HG02852 (cell line): Measurements from ENCODE around the gene MICU2.
A peak's percentile ranks its signal among the peaks of the same experiment; 100 is the strongest.

Experiments
- ATAC-seq: cut with Tn5 transposase; IDR thresholded peaks from one replicate; pipeline ENCODE4 v1.9.1; 2021; ENCODE audit warnings: mild to moderate bottlenecking, moderate library complexity; ENCODE audit not compliant: unreplicated experiment

The MICU2 gene

DNA sequence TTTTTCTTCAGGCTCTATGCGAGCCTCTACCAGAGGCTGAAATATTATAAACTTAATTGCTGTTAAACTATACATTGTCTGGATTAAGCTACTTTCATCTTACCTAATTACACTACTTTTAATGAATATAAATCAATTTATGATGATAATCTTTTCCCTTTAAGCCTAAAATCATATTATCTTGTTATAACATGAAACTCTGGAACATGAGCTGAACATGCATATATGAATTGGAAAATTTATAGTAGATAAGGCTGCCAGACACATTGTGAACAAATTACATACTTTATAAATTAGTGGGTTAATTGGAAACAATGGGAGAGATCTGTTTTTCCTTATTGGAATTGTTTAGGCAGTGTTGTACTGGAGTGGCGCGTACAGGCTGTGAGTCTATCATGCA is 99.6 kb downstream of the MICU2 start:
- no peak for ATAC-seq

DNA sequence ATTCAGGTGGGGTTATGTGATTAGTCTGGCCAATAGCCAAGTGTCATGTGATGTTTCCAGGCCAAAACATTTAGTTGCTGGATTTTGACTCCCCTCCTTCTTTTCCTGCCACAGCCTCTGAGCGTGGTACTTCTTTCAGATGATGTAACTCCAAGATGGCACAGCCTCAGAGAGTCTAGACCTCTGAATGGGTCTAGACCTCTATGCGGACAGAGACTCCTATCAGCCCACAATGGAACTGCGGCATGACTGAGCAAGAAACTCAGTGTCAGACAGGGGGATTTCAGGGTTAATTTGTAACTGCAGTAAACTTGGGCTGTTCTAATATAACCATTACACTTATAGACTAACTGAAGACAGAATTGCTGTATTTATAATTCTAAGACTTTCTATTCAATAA is 102.3 kb downstream of the MICU2 start:
- ATAC-seq, result no peak

DNA sequence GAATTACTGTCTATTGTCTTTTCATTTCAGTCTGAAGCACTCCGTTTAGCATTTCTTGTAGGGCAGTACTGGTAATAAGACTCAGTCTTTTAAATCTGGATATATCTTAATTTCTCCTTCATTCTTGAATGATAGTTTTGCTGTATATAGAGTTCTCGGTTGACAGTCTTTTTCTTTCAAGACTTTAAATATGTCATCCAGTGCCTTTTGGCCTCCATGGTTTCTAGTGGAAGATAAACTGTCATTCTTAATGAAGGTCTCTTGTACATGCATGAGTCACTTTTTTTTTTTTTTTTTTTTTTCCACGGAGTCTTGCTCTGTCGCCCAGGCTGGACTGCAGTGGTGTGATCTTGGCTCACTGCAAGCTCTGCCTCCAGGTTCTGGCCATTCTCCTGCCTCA is 117.6 kb downstream of the MICU2 start:
- ATAC-seq, result no peak

DNA sequence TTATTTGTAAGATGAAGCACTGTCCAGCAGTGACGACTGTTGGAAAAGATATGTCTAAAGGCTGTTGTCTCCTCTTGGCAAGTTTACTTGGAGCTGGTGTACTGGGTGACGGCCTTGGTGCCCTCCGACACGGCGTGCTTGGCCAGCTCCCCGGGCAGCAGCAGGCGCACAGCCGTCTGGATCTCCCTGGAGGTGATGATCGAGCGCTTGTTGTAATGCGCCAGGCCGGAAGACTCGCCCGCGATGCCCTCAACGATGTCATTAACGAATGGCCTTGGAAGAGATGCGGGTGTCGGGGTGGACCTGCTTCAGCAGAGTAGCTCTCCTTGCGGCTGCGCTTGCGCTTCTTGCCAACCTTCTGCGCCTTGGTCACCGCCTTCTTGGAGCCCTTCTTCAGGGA is 120.2 kb downstream of the MICU2 start:
- ATAC-seq, result no peak

DNA sequence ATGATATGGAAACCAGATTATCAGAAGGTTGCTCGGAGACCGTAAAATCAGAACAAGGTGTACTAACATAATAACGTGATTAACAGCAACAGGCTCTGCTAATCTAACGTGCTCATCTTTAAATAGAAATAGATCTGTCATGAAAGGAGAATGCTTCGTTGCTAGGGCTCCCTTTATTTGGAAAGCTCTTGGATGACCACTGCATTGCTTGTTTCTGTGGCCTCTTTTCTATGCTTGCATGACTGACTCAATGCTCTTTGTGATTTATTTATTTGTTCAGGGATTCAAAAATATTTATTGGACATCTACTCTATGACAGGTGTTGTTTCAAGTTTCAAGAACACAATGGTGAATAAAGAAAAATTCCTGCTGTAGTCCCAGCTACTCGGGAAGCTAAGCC is 122.6 kb downstream of the MICU2 start:
- ATAC-seq, result no peak

DNA sequence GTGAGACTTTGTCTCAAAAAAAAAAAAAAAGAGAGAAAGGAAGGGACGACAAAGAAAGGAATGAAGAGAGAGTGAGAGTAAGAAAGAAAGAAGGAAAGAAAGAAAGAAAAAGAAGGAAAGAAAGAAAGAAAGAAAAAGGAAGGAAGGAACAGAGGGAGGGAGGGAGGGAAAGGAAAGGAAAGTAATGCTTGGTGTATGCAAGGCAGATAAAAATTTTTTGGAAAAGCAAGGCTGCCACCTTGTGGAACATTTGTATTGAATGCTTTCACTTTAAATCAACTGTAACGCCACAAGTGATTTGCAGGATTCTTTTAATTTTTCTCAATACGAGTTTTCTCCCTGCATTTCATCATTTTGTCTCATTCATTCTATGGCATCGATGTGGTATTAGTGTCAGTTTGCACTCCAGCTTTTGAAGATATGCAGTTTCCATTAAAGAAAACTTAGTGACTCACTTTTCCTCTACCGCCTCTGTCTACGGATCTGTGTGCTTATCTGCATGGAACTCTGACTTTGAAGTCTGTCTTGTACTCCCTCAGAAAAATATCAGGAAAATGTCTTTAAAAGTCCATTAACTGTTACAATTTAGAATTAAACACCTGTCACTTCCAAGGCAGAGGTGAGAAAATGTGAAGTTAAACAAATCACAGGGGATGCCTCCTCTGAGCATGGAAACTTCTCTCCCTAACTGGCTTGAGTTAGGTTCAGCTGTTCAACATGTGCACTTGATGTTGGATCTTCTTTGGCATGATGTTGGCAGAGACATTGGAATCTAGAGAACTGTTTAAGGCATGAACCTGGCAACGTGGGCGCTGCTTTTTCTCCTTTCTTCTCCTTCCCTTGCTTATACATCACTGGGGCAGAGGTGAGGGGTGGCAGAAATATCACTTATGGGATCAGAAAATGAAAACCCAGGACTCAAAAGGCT is 124.8 kb downstream of the MICU2 start:
- ATAC-seq, result peak; percentile 47

DNA sequence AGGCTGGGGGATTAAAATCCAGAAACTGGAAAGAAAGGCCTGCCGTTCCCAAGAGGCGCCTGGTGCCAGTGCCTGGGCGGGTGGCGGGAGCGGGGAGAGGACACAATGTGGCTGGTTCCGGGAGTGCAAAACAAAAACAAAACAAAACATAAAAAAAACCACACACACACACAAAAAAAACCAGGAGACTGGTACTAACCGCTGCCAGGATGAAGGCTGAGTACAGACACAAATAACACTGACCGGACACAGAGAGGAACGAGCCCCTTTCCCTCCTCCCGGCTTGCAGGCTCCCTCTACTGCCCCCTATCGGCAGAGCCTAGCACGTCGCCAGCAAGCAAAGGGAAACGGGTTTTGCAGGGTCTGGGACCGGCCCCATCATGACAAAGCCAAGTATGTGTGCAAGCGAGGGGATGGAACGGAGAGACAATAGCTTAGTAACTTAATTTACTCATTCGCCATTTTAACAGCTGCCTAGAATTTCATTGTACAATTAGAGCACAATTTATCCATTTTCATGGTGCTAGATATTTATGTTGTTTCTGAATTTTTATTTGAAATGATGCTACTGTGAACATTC is 127.0 kb downstream of the MICU2 start:
- ATAC-seq, result peak; percentile 86

DNA sequence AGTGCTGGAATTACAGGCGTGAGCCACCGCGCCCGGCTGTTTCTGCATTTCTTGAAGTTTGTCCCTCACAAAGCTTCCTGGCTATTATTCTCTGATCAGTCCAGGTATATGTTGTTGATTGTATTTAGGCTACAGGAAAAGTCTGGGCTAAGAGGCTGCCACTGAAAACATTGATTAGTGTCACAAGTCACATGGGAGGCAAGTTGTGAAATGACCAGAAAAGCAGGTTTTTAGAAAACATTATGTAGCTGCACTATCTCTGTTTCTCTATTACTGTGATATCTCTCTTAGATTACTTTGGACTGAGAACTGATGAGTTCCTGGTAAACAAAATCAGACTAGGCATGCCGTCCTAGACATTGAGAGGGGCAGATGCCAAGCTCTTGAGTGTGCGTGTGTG is 128.9 kb downstream of the MICU2 start:
- no peak for ATAC-seq

DNA sequence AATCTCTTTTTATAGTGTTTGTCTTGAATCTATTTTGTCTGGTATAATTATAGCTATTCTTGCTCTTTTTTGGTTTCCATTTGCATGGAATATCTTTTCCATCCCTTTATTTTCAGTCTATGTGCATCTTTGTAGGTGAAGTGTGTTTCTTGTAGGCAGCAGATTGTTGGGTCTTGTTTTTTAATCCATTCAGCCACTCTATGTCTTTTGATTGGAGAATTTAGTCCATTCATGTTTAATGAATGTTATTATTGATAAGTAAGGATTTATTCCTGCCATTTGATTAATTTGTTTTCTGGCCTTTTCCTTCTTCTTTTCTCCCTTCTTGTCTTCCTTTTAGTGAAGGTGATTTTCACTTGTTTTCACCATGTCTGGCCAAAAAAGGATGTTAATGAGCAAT is 133.2 kb downstream of the MICU2 start:
- no peak for ATAC-seq

DNA sequence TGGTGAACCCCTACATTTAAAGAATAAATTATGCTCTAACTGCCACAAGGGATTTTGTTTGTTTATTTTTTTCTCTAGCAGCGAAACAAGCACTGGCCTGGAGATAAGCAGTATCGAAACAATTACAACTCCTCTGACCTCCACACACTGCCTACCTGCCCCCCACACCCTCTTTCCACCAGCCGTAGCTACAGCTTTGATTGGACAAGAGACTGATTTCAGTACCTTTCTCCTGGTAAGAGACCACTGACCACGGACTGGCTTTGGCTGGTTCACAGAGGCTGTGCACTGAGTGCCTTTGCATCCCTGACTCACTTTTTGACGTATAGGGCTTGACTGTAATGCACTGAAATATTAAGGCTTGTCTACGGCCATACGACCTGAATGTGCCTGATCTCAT is 137.4 kb downstream of the MICU2 start:
- ATAC-seq, result no peak

DNA sequence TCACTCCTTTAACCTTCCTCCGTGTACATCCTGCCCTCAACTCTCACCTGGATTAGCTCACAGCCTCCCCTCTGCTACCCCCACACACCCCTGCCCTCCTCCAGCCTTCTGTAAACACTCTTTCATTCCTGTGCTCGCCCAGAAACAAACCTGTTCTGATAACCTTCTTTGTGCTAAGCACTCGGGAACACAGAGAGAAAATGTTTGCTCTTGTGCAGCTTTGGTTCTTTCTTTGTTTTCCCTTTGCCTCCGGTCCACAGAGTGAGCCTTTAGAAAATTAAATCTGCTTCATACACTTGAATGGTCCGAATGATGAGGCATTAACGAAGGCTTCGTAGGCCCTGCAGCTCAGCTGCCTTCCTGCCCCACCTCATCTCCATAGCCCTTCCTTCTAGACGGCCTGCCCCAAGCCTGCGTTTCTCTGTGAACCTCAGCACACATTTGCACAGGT is 138.2 kb downstream of the MICU2 start:
- ATAC-seq, result no peak

DNA sequence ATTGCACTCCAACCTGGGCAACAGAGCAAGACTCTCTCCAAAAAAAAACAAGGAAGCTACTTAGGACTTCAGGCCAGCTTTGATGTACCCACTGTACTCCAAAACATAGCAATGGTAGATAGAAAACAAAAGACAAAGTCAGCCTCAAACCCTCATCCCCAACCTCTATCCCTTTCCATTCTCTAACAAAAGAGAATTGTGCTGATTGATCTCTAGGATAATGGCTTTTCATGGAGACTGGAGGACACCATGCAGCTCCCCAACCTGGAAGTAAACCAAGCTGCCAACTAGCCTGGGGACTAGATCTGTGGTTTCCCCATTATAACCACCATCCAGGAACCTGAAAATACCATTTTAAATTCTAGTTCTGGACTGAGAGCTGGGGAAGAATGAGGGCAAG is 140.5 kb downstream of the MICU2 start:
- ATAC-seq, result no peak

DNA sequence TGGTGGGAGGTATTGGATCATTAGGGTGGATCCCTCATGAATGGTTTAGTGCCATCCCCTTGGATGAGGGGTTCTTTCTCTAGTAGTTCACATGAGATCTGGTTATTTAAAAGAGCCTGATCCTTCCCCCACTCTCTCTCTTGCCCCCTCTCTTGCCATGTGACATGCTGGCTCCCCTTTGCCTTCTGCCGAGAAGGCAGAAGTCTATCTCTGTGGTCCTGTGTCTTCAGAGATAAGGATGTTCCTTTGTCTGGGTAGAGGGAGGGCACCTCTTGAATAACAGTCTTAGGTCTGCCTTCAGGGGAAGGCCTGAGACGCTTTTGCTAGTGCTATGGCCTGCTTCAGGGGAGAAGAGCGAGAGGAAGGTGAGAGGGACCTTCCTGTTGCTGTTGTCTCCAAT is 142.8 kb downstream of the MICU2 start:
- ATAC-seq, result no peak

DNA sequence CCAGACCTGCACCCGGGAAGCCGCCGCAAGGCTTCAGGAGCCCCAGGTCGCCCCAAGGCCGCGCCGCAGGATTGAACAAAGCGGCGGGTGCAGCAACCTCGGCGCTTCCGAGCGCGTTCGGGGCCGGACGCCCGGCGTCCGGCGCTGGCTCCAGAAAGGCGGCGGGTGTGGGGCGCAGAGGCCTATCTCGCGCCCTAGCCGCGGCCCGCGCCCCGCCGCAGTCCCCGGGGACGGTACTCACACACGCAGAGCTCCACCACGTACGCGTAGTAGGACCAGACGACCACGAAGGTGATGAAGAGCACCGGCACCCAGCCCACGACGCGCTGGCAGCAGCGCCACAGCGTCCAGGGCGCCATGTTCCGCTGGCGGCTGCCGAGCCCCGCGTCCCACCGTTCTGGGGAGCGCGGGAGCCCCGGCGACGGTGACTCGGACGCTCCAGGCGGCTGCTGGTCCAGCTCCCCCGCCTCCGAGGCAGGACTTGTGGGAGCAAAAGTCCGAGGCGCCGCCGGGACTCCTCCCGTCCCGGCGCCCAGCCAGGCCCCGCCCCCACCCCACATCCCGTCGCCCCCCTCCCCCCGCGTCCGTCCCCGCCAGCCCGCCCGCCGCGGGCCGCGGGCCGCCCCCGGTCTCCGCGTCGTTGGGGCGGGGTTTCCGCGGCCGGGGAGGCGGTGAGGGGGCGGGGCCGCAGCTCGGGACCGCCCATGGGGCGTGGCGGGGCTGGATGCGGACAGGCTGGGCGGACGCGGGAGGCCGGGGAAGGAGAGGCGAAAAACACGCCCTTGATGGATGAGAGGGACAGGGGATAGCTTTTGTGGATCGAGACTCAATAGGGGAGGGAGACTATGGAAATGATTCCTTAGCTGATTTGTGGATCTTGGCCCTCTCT is 144.9 kb downstream of the MICU2 start, which contains the start of gene ZDHHC20:
TSS of gene ZDHHC20 (minus strand) at position 491 of the 889 bp plus-strand sequence. CDS start at position 359, 132 bp downstream.
- peak; percentile 88 for ATAC-seq

DNA sequence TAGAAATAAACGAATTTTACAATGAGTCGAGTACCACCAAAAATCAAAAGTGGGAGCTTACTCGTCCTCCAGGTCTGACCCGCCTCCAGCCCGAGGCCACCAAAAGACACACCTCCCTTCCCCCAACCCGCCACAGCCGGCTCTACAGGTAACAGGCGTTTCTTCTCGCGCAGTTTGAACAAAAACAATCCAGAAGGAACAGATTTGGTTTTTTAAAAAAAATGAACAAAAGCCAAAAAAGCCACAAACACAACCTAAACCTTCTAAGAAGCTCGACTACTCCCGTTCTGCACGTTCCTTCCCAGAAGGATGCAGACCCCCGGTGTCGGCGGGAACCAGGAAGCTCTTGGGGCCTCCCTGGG is 145.5 kb downstream of the MICU2 start:
- peak; percentile 37 for ATAC-seq

DNA sequence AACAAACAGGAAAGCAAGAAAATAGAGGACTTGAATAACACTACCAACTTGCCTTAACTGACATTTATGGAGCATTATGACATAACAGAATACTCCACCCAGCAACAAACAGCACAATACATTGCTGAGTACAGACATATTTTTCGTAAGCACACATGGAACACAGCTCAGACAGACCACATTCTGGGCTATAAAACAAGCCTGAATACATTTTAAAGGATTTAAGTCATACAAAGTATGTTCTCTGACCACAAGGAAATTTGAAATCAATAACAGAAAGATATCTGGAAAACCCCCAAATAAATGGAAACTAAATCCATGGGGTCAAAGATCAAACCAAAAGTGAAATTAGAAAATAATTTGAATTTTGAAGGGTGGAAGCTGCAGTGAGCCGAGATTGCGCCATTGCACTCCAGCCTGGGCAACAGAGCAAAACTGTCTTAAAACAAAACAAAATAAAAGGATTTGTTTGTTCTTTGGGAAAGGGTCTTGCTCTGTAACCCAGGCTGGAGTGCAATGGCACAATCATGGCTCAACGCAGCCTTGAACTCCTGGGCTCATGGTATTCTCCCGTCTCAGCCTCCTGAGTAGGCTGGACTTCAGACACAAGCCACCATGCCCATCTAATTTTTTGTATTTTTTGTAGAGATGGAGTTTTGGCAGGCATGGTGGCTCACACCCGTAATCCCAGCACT is 150.4 kb downstream of the MICU2 start:
- no peak for ATAC-seq

DNA sequence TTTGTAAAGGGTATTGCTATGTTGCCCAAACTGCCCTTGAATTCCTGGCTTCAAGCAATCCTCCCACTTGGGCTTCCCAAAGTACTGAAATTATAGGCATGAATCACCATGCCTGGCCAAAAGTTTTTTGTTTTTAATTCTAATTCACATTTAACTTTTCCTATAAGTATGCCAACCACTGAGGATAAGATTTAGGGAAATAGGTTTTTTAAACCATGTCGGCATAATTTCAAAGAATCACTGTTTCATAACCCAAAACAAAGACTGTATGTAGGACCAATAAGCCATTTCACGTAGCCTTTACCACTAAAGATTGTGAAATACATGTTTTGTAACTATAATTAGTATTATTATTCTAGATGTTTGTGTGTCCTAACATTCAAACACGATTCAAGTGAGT is 153.0 kb downstream of the MICU2 start:
- ATAC-seq, result no peak

DNA sequence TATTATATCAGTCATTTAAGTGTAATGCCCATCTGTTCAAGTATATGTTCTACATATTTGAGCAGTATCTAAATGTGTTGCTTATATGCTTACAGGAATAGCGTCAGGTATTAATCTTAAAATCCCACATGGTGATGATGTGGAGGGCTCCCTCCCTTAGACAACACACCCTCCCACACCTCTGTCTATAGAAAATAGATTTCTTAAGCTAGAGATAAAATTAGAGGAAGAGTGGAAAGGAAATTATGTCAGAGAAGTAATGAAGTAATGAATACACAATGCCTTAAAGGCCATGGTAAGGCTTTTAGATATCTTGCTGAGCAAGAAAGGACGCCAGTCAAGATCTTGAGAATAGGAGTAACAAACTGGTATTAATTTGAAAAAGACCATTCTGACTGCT is 157.3 kb downstream of the MICU2 start:
- no peak for ATAC-seq

DNA sequence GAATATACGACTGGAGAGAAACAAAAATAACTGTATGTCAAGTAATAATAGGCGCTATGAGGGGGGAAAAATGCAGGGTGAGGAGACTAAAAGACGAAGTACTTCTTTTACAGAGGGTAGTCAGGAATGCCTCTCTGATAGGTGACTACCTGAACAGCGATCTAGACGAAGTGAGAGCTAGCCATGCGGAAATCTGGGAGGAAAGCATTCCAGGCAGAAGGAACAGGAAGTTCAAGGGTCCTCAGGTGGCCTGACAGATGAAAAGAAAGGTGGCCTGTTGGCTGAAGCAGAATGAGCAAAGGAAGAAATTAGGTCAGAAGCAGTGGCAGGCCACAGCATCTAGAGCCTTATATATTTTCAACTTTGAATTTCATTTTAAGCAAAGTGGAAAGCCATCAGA is 158.2 kb downstream of the MICU2 start:
- ATAC-seq, result no peak

DNA sequence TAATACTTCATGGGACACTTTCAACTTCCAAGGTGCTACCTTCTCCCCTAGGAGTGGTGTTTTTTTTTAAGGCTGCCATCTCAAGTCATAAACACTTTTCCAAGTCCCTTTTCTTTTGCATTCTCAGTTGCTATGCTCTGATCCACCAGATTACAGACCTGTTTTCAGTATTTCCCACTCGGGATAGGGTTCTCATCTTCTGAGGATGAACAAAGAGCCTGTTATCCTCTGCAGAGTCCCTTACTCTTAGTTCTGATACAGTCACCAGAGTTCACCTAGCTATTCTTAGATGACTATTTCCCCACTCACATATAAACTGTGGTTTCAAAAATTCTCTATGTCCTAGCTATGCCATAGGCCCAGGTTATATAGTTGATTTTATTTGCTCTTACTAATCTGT is 160.8 kb downstream of the MICU2 start:
- no peak for ATAC-seq
